Liver (tissue), 9 donors: ENCODE data around the gene MTX1. TPM values are rescaled to one million over a fixed set of nuclear protein-coding genes. Genes with fewer than 3 reads are reported as not detected.
A peak's percentile ranks its signal among the peaks of the same experiment; 100 is the strongest.

Experiments used
- DNase-seq: peaks from one replicate; pipeline ENCODE4 v3.0.0-alpha.2; 2017; ENCODE audit warnings: low spot score
- H3K27ac ChIP-seq, 2 donors: one replicate each; pipeline ENCODE4 v1.7.0; 2013; ENCODE audit warnings: inconsistent platforms in 2 of 2, low read length in 2 of 2, control low read depth in 1 of 2, low read depth in 1 of 2, mild to moderate bottlenecking in 1 of 2
- H3K27me3 ChIP-seq, 4 donors: one replicate each; pipeline versions ENCODE4 v1.6.1 to v1.7.0; 2013; ENCODE audit warnings: low read length in 3 of 4, inconsistent platforms in 1 of 4, mild to moderate bottlenecking in 1 of 4, moderate library complexity in 1 of 4; ENCODE audit not compliant: control insufficient read depth in 4 of 4, insufficient read depth in 4 of 4
- H3K36me3 ChIP-seq, 4 donors: one replicate each; pipeline versions ENCODE4 v1.6.1 to v1.7.0; 2013; ENCODE audit warnings: low read length in 3 of 4, mild to moderate bottlenecking in 3 of 4, low read depth in 1 of 4, moderate library complexity in 1 of 4; ENCODE audit not compliant: control insufficient read depth in 4 of 4, insufficient read depth in 3 of 4
- H3K4me1 ChIP-seq, 4 donors: one replicate each; pipeline versions ENCODE4 v1.6.1 to v1.7.0; 2013; ENCODE audit warnings: low read length in 3 of 4, mild to moderate bottlenecking in 3 of 4, moderate library complexity in 1 of 4; ENCODE audit not compliant: control insufficient read depth in 4 of 4, insufficient read depth in 4 of 4
- H3K4me3 ChIP-seq, 3 donors: one replicate each; pipeline versions ENCODE4 v1.6.1 to v1.7.0; 2013; ENCODE audit warnings: low read length in 3 of 3, control low read depth in 1 of 3, low read depth in 1 of 3, mild to moderate bottlenecking in 1 of 3
- H3K9ac ChIP-seq, 2 donors: one replicate each; pipeline ENCODE4 v1.7.0; 2013; ENCODE audit warnings: low read length in 2 of 2, mild to moderate bottlenecking in 2 of 2, moderate library complexity in 2 of 2, control low read depth in 1 of 2, low read depth in 1 of 2
- H3K9me3 ChIP-seq, 4 donors: one replicate each; pipeline versions ENCODE4 v1.6.1 to v1.7.0; 2013; ENCODE audit warnings: low read length in 3 of 4; ENCODE audit not compliant: control insufficient read depth in 4 of 4
- FOXA2 ChIP-seq: IDR thresholded peaks from 2 replicates; pipeline ENCODE4 v1.6.1; 2016; ENCODE audit warnings: antibody characterized with exemption
- GABPA ChIP-seq, 2 donors: IDR thresholded peaks in 1 of 2; conservative IDR thresholded peaks in 1 of 2; 2 replicates each; pipeline ENCODE4 v1.6.1; 2016; ENCODE audit warnings: antibody characterized with exemption in 2 of 2, mild to moderate bottlenecking in 1 of 2, moderate library complexity in 1 of 2
- HNF4A ChIP-seq, 2 donors: conservative IDR thresholded peaks; 2 replicates each; pipeline ENCODE4 v1.6.1; 2016; ENCODE audit warnings: antibody characterized with exemption in 2 of 2, mild to moderate bottlenecking in 2 of 2
- HNF4G ChIP-seq: IDR thresholded peaks from 2 replicates; pipeline ENCODE4 v1.6.1; 2016; ENCODE audit warnings: antibody characterized with exemption
- JUND ChIP-seq, 2 donors: IDR thresholded peaks; 2 replicates each; pipeline ENCODE4 v1.6.1; 2016; ENCODE audit warnings: antibody characterized with exemption in 2 of 2
- NR2F2 ChIP-seq: IDR thresholded peaks from 2 replicates; pipeline ENCODE4 v1.6.1; 2016; ENCODE audit warnings: antibody characterized with exemption
- RAD21 ChIP-seq, 2 donors: IDR thresholded peaks; 2 replicates each; pipeline ENCODE4 v1.6.1; 2016; ENCODE audit warnings: antibody characterized with exemption in 2 of 2, mild to moderate bottlenecking in 2 of 2
- RXRA ChIP-seq, 2 donors: IDR thresholded peaks; 2 replicates each; pipeline ENCODE4 v1.6.1; 2017 to 2018; ENCODE audit warnings: antibody characterized with exemption in 2 of 2, mild to moderate bottlenecking in 1 of 2
- TAF1 ChIP-seq: conservative IDR thresholded peaks from 2 replicates; pipeline ENCODE4 v1.6.1; 2016; ENCODE audit warnings: antibody characterized with exemption, mild to moderate bottlenecking
- YY1 ChIP-seq: IDR thresholded peaks from 2 replicates; pipeline ENCODE4 v1.6.1; 2016; ENCODE audit warnings: antibody characterized with exemption, mild to moderate bottlenecking
- ZBTB33 ChIP-seq: IDR thresholded peaks from 2 replicates; pipeline ENCODE4 v1.6.1; 2016; ENCODE audit warnings: antibody characterized with exemption
- WGBS: extraction: QIAGEN DNeasy Blood & Tissue Kit; methylation state at CpG from one replicate; pipeline ENCODE4 v1.1.7; 2013; 5-methylcytosine and 5-hydroxymethylcytosine counted together
- polyA plus RNA-seq, 2 donors: library from polyadenylated mRNA; stranded (reverse) in 1 of 2; unstranded in 1 of 2; fragments of 200-250 nt in 1 of 2; fragments of >200 nt in 1 of 2; fragmentation: Nextera tagmentation in 1 of 2; extraction: Ambion mirVana in 1 of 2; gene quantifications; one replicate each; pipeline versions ENCODE4 v1.2.1 to v1.2.3, GENCODE V29; 2013 to 2015
- total RNA-seq, 2 donors: library from RNA; depleted of rRNA; stranded (reverse); fragments of >200 nt; gene quantifications; one replicate each; pipeline ENCODE4 v1.2.3, GENCODE V29; 2014
- TF ChIP-seq, protein P1 (sequence below): IDR thresholded peaks from 2 replicates; pipeline ENCODE4 v1.6.1; 2016; ENCODE audit warnings: antibody characterized with exemption
- TF ChIP-seq, protein P2 (sequence below): IDR thresholded peaks from 2 replicates; pipeline ENCODE4 v1.6.1; 2016; ENCODE audit warnings: antibody characterized with exemption, mild to moderate bottlenecking
- donor health status: healthy.
- donor health status: healthy.
- donor health status: healthy.
- donor health status: healthy.
- donor health status: healthy.

The MTX1 gene
- total and polyA plus RNA-seq, 4 donors = 19.6 to 38.4 (median 28.5) TPM

DNA sequence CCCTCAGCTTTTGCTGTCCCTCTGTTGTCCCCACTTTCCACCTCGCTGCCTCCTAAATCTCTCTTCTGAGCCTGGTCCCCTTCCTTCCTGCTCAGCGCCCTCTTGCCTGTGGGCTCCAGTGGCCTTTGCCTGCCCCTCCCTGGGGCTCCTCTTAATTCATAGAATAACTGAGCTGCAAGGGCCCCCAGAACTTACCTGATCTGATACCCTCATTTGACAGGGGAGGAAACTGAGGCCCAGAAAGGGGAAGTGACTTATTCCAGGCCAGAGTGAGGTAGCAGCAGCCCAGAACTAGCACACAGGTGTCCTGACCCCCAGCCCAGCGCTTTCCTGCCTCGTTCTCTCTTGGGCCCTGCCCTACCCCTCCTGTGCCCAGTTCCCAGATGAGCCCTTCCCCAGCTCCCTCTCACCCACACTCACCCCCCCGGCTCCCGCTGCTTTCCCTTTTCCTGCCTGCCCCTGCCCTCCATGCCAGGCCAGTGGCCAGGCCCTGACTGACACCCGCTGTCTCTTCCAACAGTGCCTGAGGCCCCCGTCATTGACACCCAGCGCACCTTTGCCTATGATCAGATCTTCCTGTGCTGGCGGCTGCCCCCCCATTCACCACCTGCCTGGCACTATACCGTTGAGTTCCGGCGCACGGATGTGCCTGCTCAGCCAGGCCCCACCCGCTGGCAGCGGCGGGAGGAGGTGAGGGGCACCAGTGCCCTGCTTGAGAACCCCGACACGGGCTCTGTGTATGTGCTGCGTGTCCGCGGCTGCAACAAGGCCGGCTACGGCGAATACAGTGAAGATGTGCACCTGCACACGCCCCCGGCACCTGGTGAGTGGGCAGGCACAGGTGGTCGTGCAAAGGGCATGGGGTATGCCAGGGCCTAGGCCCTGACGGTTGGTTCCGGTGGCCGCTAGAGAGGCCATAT lies 29.1 kb upstream of the MTX1 start:
- Histone ChIP-seq H3K36me3 (no peaks in the 10 kb centered on the region), H3K4me1 (no peaks in the 10 kb centered on the region), H3K9me3 (no peaks in the 10 kb centered on the region), H3K27me3 (peaks cover 0 to under 1% (median 0%) of the 10 kb centered on the region in 4 donors), H3K4me3 (no peak overlapping the region), H3K9ac (no peak overlapping the region), H3K27ac (no peak overlapping the region)
- WGBS = 92% methylated on average over 31 of the region's 31 CpGs
- peak; percentile 31 for DNase-seq
- TF ChIP-seq FOXA2 (no peak), GABPA (IDR thresholded peaks at IDR 0.05 in 1 of 2, conservative IDR thresholded peaks at IDR 0.05 in 1 of 2) (no peak), TAF1 (no peak)

DNA sequence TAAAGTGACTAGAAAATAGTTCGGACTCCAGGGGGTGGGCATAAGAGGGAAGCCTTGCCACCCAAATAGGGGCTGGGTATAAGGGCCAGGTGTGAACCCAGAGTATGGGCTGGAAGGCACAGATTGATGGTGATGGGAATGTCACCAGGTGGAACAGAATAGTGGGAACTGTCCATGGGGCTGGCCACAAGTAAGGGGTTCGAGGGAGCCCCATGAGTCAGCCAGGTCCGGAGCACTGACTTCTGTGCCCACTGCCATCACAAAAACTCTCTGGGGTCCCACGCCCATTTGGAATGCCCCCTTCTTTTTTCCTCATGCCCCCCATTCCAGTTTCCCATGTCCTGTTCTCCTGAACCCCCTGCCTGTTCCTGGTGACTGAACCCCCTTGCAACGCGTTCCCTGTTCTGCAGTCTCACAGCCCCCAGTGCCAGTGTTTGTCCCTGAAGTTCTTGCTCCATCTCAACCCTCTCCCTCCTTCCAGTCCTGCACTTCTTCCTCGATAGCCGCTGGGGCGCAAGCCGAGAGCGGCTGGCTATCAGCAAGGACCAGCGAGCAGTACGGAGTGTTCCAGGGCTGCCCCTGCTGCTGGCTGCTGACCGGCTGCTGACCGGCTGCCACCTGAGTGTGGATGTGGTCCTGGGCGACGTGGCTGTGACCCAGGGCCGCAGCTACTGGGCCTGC lies 27.0 kb upstream of the MTX1 start:
- WGBS = 88% methylated on average over 18 of the region's 18 CpGs
- H3K4me3 ChIP-seq = no peak overlapping the region
- H3K27me3 ChIP-seq = no peaks in the 10 kb centered on the region
- no peak for DNase-seq
- H3K9me3 ChIP-seq = no peaks in the 10 kb centered on the region
- H3K9ac ChIP-seq = no peak overlapping the region
- H3K36me3 ChIP-seq = no peaks in the 10 kb centered on the region
- H3K4me1 ChIP-seq = peaks cover 0 to 4% (median 0%) of the 10 kb centered on the region in 4 donors
- TF ChIP-seq RXRA (IDR thresholded peaks at IDR 0.05) = no peak
- TF ChIP-seq, protein P1, sequence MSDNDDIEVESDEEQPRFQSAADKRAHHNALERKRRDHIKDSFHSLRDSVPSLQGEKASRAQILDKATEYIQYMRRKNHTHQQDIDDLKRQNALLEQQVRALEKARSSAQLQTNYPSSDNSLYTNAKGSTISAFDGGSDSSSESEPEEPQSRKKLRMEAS = no peak
- TF ChIP-seq JUND (IDR thresholded peaks at IDR 0.05) = no peak
- TF ChIP-seq FOXA2 = no peak
- no peak for TF ChIP-seq ZBTB33
- no peak for TF ChIP-seq HNF4G
- TF ChIP-seq YY1 = no peak
- no peak for TF ChIP-seq HNF4A (conservative IDR thresholded peaks at IDR 0.05)
- TF ChIP-seq RAD21 (IDR thresholded peaks at IDR 0.05) = no peak
- TF ChIP-seq, protein P2, sequence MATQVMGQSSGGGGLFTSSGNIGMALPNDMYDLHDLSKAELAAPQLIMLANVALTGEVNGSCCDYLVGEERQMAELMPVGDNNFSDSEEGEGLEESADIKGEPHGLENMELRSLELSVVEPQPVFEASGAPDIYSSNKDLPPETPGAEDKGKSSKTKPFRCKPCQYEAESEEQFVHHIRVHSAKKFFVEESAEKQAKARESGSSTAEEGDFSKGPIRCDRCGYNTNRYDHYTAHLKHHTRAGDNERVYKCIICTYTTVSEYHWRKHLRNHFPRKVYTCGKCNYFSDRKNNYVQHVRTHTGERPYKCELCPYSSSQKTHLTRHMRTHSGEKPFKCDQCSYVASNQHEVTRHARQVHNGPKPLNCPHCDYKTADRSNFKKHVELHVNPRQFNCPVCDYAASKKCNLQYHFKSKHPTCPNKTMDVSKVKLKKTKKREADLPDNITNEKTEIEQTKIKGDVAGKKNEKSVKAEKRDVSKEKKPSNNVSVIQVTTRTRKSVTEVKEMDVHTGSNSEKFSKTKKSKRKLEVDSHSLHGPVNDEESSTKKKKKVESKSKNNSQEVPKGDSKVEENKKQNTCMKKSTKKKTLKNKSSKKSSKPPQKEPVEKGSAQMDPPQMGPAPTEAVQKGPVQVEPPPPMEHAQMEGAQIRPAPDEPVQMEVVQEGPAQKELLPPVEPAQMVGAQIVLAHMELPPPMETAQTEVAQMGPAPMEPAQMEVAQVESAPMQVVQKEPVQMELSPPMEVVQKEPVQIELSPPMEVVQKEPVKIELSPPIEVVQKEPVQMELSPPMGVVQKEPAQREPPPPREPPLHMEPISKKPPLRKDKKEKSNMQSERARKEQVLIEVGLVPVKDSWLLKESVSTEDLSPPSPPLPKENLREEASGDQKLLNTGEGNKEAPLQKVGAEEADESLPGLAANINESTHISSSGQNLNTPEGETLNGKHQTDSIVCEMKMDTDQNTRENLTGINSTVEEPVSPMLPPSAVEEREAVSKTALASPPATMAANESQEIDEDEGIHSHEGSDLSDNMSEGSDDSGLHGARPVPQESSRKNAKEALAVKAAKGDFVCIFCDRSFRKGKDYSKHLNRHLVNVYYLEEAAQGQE = no peak
- no peak for TF ChIP-seq NR2F2
- H3K27ac ChIP-seq = no peak overlapping the region
